Prostate gland (tissue), 2 donors: ENCODE data around the gene CST11. TPM values are rescaled to one million over a fixed set of nuclear protein-coding genes. Genes with fewer than 3 reads are reported as not detected.

Experiments used
- DNase-seq: peaks from one replicate; pipeline ENCODE4 v3.0.0-alpha.2; 2019; ENCODE audit warnings: low spot score
- H3K27ac ChIP-seq, 2 donors: fragments of 200-600 bp; sonication (generic); 2 replicates each; pipeline ENCODE4 v1.5.1; 2017 to 2019
- H3K27me3 ChIP-seq: fragments of 200-600 bp; sonication (generic); replicated peaks from 2 replicates; pipeline ENCODE4 v1.5.1; 2019; ENCODE audit not compliant: insufficient read depth
- H3K36me3 ChIP-seq, 2 donors: fragments of 200-600 bp; sonication (generic); 1 replicate in 1 of 2; 2 replicates in 1 of 2; pipeline versions ENCODE4 v1.5.1 to v1.8.1; 2017 to 2019
- H3K4me1 ChIP-seq: fragments of 200-600 bp; sonication (generic); replicated peaks from 2 replicates; pipeline ENCODE4 v1.5.1; 2019
- H3K4me3 ChIP-seq, 2 donors: fragments of 200-600 bp; sonication (generic); 2 replicates each; pipeline ENCODE4 v1.5.1; 2017 to 2019
- H3K9me3 ChIP-seq: fragments of 200-600 bp; sonication (generic); 2 replicates; pipeline ENCODE4 v1.5.1; 2017
- POLR2A ChIP-seq: fragments of 450-650 bp; IDR thresholded peaks from one replicate; pipeline ENCODE4 v1.6.1; 2016; ENCODE audit warnings: antibody characterized with exemption, mild to moderate bottlenecking
- POLR2AphosphoS5 ChIP-seq: sonication (generic); formaldehyde crosslinking; IDR thresholded peaks from one replicate; pipeline ENCODE4 v1.6.1; 2017; ENCODE audit warnings: antibody characterized with exemption
- WGBS: methylation state at CpG from one replicate; pipeline ENCODE4 v1.1.5; 2018; 5-methylcytosine and 5-hydroxymethylcytosine counted together
- intact Hi-C: fragments of 100-400 bp; cut with DNase I; formaldehyde crosslinking; loops from one replicate; pipeline ENCODE4 v1.14.2; 2022
- total RNA-seq, 2 donors: library from RNA; depleted of rRNA; stranded (reverse); fragments of >200 nt; gene quantifications; one replicate each; pipeline ENCODE4 v1.1.0, GENCODE V29; 2016
- TF ChIP-seq, protein P1 (sequence below), 4 experiments: fragments of 200-600 bp in 2 of 4; fragments of 450-650 bp in 2 of 4; sonication (generic) in 2 of 4; IDR thresholded peaks; 1 replicate in 3 of 4; 2 replicates in 1 of 4; pipeline ENCODE4 v1.5.1; 2016 to 2019; ENCODE audit warnings: antibody characterized with exemption in 4 of 4, mild to moderate bottlenecking in 2 of 4, moderate library complexity in 2 of 4

CST11 gene
- total RNA-seq, 2 donors from 2014 or later, result not detected

DNA sequence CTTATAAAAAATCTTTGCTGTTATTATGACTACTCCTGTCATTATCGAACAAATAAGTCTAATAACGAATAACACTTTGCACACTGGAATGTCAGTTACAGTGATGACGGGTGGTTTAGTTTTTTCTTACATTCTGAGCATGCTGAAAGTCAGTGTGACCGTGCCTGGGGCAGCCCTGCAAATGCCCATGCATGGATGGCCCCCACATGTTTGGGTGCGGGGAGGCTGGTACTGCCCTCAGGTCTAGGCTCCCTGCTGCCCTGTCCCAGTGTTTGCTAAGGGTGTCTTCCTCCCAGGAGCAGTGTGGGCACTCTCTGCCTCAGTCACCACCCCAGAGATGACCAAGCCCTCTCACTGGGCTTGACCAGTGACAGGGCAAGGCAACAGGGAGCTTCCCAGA lies 10.2 kb downstream of the CST11 start:
- no peaks in the 10 kb centered on the region for H3K36me3 ChIP-seq
- no peak for TF ChIP-seq POLR2AphosphoS5
- no peaks in the 10 kb centered on the region for H3K9me3 ChIP-seq
- H3K4me3 ChIP-seq, result no peak overlapping the region
- WGBS, result 84% methylated on average over 5 of the region's 5 CpGs
- no peak overlapping the region for H3K27ac ChIP-seq
- H3K4me1 ChIP-seq, result no peaks in the 10 kb centered on the region
- intact Hi-C loops, result loop anchor here (5.0 kb wide), 1 partner anchor 165 kb away; the partner anchor contains the start of gene CST9
- H3K27me3 ChIP-seq, result no peaks in the 10 kb centered on the region
- DNase-seq, result no peak

DNA sequence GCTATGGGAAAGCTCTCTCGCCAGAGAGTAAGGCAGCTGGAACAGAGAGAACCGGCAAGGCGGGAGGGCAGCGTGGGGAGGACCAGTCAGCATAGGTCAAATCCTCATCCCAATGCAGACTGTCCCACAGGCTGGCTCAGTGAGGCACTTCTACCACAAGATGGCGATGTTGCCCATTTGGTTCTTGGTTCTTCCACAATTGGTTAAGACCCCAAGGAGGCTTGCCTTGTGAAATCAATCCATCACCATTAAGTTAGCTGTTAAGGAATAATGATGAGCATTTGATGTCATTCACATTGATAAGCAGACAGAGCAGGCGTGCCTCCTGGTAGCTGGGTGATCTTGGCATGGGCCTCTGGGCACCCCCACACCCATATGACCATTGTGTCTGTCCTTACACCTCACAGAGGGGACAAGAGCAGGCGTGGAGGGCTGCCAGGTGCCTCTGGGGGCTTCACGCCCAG lies 10.8 kb downstream of the CST11 start:
- Histone ChIP-seq H3K36me3 (no peaks in the 10 kb centered on the region), H3K27me3 (no peaks in the 10 kb centered on the region), H3K4me1 (no peaks in the 10 kb centered on the region), H3K27ac (no peak overlapping the region), H3K9me3 (no peaks in the 10 kb centered on the region), H3K4me3 (no peak overlapping the region)
- intact Hi-C loops, result loop anchor here (5.0 kb wide), 1 partner anchor 165 kb away; the partner anchor contains the start of gene CST9
- peak; percentile 55 for DNase-seq
- WGBS, result 14% methylated on average over 8 of the region's 8 CpGs
- no peak for TF ChIP-seq POLR2AphosphoS5
- TF ChIP-seq, protein P1, sequence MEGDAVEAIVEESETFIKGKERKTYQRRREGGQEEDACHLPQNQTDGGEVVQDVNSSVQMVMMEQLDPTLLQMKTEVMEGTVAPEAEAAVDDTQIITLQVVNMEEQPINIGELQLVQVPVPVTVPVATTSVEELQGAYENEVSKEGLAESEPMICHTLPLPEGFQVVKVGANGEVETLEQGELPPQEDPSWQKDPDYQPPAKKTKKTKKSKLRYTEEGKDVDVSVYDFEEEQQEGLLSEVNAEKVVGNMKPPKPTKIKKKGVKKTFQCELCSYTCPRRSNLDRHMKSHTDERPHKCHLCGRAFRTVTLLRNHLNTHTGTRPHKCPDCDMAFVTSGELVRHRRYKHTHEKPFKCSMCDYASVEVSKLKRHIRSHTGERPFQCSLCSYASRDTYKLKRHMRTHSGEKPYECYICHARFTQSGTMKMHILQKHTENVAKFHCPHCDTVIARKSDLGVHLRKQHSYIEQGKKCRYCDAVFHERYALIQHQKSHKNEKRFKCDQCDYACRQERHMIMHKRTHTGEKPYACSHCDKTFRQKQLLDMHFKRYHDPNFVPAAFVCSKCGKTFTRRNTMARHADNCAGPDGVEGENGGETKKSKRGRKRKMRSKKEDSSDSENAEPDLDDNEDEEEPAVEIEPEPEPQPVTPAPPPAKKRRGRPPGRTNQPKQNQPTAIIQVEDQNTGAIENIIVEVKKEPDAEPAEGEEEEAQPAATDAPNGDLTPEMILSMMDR (IDR thresholded peaks at IDR 0.05), result peak; percentile 54 to 90 (median 74)

DNA sequence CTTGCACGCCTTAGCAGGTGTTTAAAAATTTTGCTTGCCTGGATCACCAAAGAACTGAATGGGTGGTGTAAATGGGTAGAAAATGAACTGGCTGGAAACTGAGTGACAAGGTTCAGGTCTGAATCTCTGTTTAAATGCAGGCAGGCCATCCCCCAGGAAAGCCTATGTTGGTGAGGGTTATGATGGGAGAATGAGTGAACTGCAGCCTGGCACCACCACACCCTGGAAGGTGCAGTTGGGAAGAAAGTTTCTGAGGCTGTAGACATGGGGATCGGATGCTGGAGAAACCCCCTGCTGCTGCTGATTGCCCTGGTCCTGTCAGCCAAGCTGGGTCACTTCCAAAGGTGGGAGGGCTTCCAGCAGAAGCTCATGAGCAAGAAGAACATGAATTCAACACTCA lies 12.7 kb downstream of the CST11 start:
- Histone ChIP-seq H3K27ac (no peak overlapping the region), H3K4me3 (no peak overlapping the region), H3K4me1 (no peaks in the 10 kb centered on the region), H3K27me3 (no peaks in the 10 kb centered on the region), H3K36me3 (no peaks in the 10 kb centered on the region), H3K9me3 (no peaks in the 10 kb centered on the region)
- DNase-seq, result no peak
- TF ChIP-seq, protein P1 (IDR thresholded peaks at IDR 0.05), result no peak
- TF ChIP-seq POLR2A (no peak), POLR2AphosphoS5 (no peak)
- intact Hi-C loops, result loop anchor here (5.0 kb wide), 1 partner anchor 167 kb away; the partner anchor contains the start of gene CST9
- WGBS, result 98% methylated on average over 2 of the region's 2 CpGs

DNA sequence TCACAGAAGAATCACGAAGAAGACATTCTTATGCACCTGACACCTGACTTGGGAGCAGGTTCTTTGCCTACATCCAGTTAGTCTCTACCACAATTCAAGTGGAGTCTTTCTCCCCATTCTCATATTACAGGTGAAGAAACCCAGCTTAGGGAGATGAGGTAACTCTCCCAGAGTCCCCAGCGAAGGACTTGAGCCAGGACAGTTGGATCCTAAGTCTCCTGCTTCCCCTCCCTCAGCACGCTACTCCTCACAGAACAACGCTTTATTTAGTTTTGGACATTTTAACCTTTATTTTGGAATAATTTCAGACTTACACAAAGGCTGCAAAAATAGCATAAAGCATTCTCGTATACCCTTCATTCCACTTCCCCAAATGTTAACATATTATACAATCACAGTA lies 14.0 kb downstream of the CST11 start:
- Histone ChIP-seq H3K9me3 (no peaks in the 10 kb centered on the region), H3K27me3 (no peaks in the 10 kb centered on the region), H3K27ac (no peak overlapping the region), H3K36me3 (no peaks in the 10 kb centered on the region), H3K4me1 (no peaks in the 10 kb centered on the region), H3K4me3 (no peak overlapping the region)
- intact Hi-C loops, result no loop called here
- whole genome bisulfite sequencing, result 67% methylated on average over 5 of the region's 5 CpGs
- no peak for DNase-seq
- TF ChIP-seq, protein P1 (IDR thresholded peaks at IDR 0.05), result no peak
- no peak for TF ChIP-seq POLR2AphosphoS5
- no peak for TF ChIP-seq POLR2A

DNA sequence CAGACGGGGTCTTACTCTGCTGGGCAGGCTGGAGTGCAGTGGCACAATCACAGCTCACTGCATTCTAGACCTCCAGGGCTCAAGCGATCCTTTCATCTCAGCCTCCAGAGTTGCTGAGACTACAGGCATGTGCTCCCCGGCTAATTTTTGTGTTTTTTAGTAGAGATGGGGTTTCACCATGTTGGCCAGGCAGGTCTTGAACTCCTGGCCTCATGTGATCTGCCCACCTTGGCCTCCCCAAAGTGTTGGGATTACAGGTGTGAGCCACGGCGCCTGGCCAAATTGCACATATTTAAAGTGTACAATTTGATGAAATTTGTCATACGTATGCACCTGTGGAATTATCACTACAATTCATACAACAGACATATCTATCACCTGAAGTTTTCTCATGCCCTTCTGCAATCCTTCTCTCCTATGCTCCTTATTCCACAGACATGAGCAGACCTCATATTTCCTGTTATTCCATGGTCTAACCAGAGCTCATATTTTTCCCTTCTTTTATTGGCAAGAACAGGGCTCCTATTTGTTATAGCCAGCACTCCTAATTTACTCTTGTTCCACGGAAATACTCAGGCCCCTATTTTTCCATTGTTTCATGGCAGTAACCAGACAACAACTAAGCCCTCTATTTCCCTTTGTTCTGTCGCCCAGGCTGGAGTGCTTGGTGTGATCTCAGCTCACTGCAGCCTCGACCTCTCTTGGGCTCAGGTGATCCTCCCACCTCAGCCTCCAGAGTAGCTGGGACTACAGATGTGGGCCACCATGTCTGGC lies 15.4 kb downstream of the CST11 start:
- H3K27me3 ChIP-seq, result no peaks in the 10 kb centered on the region
- DNase-seq, result no peak
- no peaks in the 10 kb centered on the region for H3K36me3 ChIP-seq
- H3K27ac ChIP-seq, result no peak overlapping the region
- intact Hi-C loops, result no loop called here
- 89% methylated on average over 9 of the region's 9 CpGs for WGBS
- no peaks in the 10 kb centered on the region for H3K9me3 ChIP-seq
- H3K4me1 ChIP-seq, result no peaks in the 10 kb centered on the region
- no peak overlapping the region for H3K4me3 ChIP-seq
- TF ChIP-seq POLR2A (no peak), POLR2AphosphoS5 (no peak)
- TF ChIP-seq, protein P1 (IDR thresholded peaks at IDR 0.05), result no peak
